Thymus (tissue), 11 donors: ENCODE measurements around the gene LRP1B. TPM values are rescaled to one million over a fixed set of nuclear protein-coding genes. Genes with fewer than 3 reads are reported as not detected.

Experiments used
- DNase-seq, 9 donors: peaks; one replicate each; pipeline ENCODE4 v3.0.0-alpha.2; 2013; ENCODE audit warnings: low spot score in 9 of 9, low read depth in 6 of 9, missing footprints in 1 of 9
- H3K27ac ChIP-seq, 2 donors: one replicate each; pipeline ENCODE4 v1.5.1; 2013; ENCODE audit warnings: control low read depth in 1 of 2, low read depth in 1 of 2, low read length in 1 of 2, mild to moderate bottlenecking in 1 of 2, moderate library complexity in 1 of 2
- H3K27me3 ChIP-seq, 2 donors: one replicate each; pipeline ENCODE4 v1.5.1; 2013; ENCODE audit warnings: low read length in 1 of 2; ENCODE audit not compliant: control insufficient read depth in 2 of 2, insufficient read depth in 1 of 2
- H3K36me3 ChIP-seq, 2 donors: one replicate each; pipeline ENCODE4 v1.5.1; 2013; ENCODE audit warnings: low read length in 1 of 2, mild to moderate bottlenecking in 1 of 2, moderate library complexity in 1 of 2; ENCODE audit not compliant: control insufficient read depth in 2 of 2, insufficient read depth in 2 of 2
- H3K4me1 ChIP-seq, 2 donors: one replicate each; pipeline ENCODE4 v1.5.1; 2013; ENCODE audit warnings: low read length in 2 of 2; ENCODE audit not compliant: control insufficient read depth in 2 of 2, insufficient read depth in 2 of 2
- H3K4me3 ChIP-seq, 2 donors: one replicate each; pipeline ENCODE4 v1.5.1; 2013; ENCODE audit warnings: low read length in 2 of 2, control low read depth in 1 of 2, mild to moderate bottlenecking in 1 of 2
- H3K9me3 ChIP-seq, 2 donors: one replicate each; pipeline ENCODE4 v1.5.1; 2013; ENCODE audit warnings: low read length in 1 of 2, mild to moderate bottlenecking in 1 of 2; ENCODE audit not compliant: control insufficient read depth in 2 of 2, insufficient read depth in 1 of 2
- WGBS: extraction: QIAGEN DNeasy Blood & Tissue Kit; methylation state at CpG from one replicate; pipeline ENCODE4 v1.1.7; 2013; 5-methylcytosine and 5-hydroxymethylcytosine counted together
- polyA plus RNA-seq: library from polyadenylated mRNA; stranded (reverse); fragments of 200-250 nt; gene quantifications from one replicate; pipeline ENCODE4 v1.2.3, GENCODE V29; 2013
- total RNA-seq: library from RNA; stranded (reverse); fragments of 120-200 nt; gene quantifications from one replicate; pipeline ENCODE4 v1.2.4, GENCODE V29; 2013
- donor health status: healthy.

LRP1B gene
- total and polyA plus RNA-seq, 2 donors: 0.18 to 0.28 TPM

DNA sequence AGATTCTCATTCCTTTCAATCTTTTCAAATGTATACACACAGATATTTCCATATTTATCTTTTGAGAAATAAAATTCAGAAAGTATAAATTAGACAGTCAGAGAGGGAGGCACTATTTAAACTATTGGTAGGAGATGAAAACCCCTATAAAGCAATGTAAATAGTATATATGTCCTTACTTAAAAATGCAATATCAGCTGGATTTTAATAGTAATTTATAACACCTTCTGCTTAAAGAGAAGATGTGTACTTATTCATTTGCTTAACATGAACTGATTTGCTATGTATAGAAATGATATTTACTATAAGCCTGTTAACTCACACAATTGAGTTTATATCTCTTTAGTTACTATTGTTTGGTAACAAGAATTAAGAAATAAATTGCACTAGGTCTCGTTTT, 163.3 kb downstream of the LRP1B start:
- Histone ChIP-seq H3K9me3 (no peaks in the 10 kb centered on the region), H3K36me3 (no peaks in the 10 kb centered on the region), H3K27ac (no peak overlapping the region), H3K4me3 (no peak overlapping the region), H3K4me1 (no peaks in the 10 kb centered on the region), H3K27me3 (no peaks in the 10 kb centered on the region)
- WGBS: 80% methylated on average over 1 of the region's 1 CpG
- no peak for DNase-seq

DNA sequence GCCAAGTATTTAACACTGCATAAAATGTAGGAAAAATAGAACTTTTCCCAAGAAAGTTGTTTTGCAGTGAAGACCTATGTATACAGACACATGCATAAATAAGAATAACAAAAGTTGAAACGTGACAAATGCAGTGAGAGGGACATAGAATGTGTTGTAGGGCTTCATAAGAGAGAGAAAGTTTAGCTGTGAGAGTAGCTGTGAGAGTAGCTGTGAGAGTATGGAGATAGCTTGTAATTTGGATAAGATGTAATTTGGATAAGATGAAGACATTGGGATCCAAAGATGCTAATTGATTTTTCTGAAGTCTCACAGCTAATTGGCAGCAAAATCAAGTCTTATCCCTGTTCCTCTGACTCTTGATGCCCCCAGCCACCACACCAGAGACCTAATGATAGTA, 170.9 kb downstream of the LRP1B start:
- DNase-seq: no peak
- Histone ChIP-seq H3K36me3 (no peaks in the 10 kb centered on the region), H3K9me3 (no peaks in the 10 kb centered on the region), H3K27ac (no peak overlapping the region), H3K4me1 (no peaks in the 10 kb centered on the region), H3K4me3 (no peak overlapping the region), H3K27me3 (no peaks in the 10 kb centered on the region)
- WGBS: 43% methylated on average over 1 of the region's 1 CpG

DNA sequence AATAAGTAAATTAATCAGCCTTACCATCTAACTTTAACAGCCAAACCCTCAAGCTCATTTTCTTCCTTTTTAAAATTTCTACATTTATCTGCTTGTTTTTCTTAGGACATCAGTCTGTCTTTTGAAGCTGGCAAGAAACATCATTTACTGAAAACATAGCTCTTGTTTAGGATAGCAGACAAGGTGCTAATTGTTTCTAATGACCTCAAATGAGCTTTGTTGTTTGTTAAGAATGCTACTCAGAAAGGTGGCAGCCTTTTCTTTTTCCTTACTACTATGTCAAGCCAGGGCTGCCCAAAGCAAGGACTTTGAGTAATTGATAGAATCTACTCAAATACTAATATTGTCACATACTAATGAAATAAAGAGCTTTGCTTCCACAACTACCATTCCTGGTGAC, 171.8 kb downstream of the LRP1B start:
- Histone ChIP-seq H3K36me3 (no peaks in the 10 kb centered on the region), H3K4me1 (no peaks in the 10 kb centered on the region), H3K27me3 (no peaks in the 10 kb centered on the region), H3K4me3 (no peak overlapping the region), H3K27ac (no peak overlapping the region), H3K9me3 (no peaks in the 10 kb centered on the region)
- DNase-seq: no peak

DNA sequence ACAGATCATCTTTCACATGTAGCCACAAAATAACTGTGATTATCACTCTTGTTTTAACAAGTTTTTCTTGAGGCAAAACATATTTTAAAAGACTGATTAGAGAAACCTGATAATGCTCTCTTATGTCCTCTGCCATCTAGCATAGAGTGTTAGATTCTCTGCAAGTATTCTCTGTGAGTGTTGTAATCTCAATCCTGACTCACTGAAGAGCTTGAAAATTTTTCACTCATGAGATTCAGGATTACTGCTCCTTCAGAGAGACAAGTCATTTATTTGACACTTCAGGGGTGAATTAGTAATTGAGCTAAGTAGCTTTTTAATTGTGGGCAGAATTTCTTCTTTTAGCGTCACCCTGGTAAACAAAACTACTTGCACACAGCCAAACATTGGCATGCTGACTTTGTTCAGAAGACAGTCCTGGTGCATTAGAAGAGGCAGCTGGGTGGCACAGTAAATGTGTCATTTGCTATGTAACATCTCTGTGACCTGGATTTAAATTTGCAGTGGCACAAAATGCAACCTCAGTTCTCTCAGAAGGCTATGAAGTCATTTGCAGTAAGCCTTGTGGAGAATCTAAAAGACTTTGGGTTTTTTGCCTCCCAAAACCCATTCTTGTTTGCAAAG, 172.9 kb downstream of the LRP1B start:
- H3K36me3 ChIP-seq: no peaks in the 10 kb centered on the region

DNA sequence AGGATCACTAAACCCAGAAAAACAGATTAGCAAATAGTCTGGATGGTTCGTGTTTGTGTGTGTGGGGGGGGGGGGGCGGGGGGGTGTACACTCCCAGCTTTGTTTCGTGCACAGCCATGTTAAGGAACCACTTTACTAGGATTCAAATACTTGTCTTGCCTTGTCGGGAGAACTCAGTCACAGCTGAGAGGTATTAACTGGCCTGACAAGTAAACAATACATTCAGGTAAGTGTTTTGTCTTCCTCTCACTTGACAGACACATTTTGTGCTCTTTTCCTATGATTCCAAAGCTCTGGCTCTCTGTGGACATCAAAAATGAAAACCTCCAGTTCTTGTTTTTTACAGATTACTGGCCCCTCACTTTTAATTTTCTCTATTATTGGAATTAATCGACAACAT, 173.5 kb downstream of the LRP1B start:
- Histone ChIP-seq H3K9me3 (no peaks in the 10 kb centered on the region), H3K27me3 (no peaks in the 10 kb centered on the region), H3K27ac (no peak overlapping the region), H3K4me3 (no peak overlapping the region), H3K4me1 (no peaks in the 10 kb centered on the region), H3K36me3 (no peaks in the 10 kb centered on the region)
- DNase-seq: no peak
- WGBS: 60% methylated on average over 5 of the region's 5 CpGs

More for the DNA sequence above, 172.9 kb downstream of the LRP1B start:
- no peak for DNase-seq
- H3K4me1 ChIP-seq: no peaks in the 10 kb centered on the region
- no peak overlapping the region for H3K4me3 ChIP-seq
- WGBS: 87% methylated on average over 1 of the region's 1 CpG
- H3K27ac ChIP-seq: no peak overlapping the region
- H3K9me3 ChIP-seq: no peaks in the 10 kb centered on the region
- H3K27me3 ChIP-seq: no peaks in the 10 kb centered on the region

DNA sequence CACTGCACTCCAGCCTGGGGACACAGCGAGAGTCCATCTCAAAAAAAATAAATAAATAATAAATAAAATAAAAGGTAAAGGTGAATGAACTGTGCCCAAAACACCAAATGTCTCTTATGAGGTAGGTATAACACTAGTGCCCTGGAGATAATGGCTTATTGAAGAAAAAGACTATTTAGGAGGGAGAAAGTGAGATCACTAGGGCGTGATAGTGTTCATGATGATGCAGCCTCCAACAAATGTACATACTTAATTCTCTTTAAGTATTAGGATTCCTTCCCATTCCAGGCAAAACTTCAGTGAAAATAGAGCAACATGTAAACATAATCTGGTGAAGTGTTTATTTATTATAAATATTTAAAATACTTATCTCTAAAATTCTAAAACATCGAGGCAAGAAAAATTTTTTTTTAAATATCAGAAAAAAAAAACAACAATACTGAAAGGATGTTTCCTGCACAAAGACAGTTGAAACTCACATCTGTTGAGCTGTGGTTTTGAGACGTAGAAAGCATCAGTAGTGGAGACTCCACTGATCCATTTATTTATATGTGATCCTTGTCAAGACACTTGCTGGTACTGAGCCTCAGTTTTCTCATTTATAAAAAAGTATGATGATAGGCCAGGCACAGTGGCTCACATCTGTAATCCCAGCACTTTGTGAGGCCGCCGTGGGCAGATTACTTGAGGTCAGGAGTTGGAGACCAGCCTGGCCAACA, 183.3 kb downstream of the LRP1B start:
- Histone ChIP-seq H3K27me3 (no peaks in the 10 kb centered on the region), H3K9me3 (no peaks in the 10 kb centered on the region), H3K36me3 (no peaks in the 10 kb centered on the region), H3K4me1 (no peaks in the 10 kb centered on the region), H3K4me3 (no peak overlapping the region), H3K27ac (no peak overlapping the region)
- DNase-seq: no peak
- 92% methylated on average over 6 of the region's 6 CpGs for WGBS

DNA sequence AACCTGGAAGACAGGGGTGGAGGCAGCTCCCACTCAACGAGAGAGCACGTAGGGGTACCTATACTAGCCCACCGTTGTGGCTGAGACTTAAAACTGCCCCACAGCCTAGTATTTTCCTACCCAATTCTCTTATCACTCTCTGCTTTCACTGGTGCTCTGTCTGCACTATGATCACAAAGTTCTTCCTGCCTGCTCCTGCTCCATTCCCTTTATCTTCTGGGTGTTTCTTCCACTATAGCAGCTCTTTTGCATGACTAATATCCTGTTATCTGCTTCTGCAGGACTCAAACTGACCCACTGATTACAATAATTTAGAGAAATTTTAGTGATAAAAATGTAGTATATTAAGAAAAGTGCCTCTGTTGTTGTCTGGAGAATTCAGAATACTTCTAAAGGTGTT, 184.8 kb downstream of the LRP1B start:
- no peak overlapping the region for H3K4me3 ChIP-seq
- DNase-seq: no peak
- 86% methylated on average over 3 of the region's 3 CpGs for WGBS

DNA sequence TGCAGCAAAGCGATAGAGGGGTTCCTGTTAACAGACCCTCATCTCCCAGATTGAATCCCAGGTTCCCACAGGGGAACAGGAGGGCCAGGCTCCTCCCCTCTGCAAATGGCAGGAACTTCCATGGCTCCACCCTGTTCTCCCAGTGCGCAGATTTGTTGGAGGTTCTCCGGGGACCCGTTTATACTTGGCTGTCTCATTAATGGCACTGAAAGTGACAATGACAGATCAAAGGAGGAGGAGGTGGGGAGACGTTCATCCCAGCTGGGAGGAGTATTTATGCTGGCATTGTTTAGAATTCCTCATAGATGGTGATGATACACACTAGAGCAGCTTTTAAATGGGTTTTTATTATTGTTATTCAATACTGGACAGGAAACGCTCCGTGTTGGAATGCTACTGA, 186.9 kb downstream of the LRP1B start:
- Histone ChIP-seq H3K4me3 (no peak overlapping the region), H3K36me3 (no peaks in the 10 kb centered on the region), H3K27me3 (no peaks in the 10 kb centered on the region), H3K27ac (no peak overlapping the region), H3K9me3 (no peaks in the 10 kb centered on the region), H3K4me1 (no peaks in the 10 kb centered on the region)
- DNase-seq: no peak
- 89% methylated on average over 7 of the region's 7 CpGs for WGBS

More for the DNA sequence above, 184.8 kb downstream of the LRP1B start:
- no peaks in the 10 kb centered on the region for H3K9me3 ChIP-seq
- H3K27ac ChIP-seq: no peak overlapping the region
- H3K4me1 ChIP-seq: no peaks in the 10 kb centered on the region
- H3K27me3 ChIP-seq: no peaks in the 10 kb centered on the region
- no peaks in the 10 kb centered on the region for H3K36me3 ChIP-seq

DNA sequence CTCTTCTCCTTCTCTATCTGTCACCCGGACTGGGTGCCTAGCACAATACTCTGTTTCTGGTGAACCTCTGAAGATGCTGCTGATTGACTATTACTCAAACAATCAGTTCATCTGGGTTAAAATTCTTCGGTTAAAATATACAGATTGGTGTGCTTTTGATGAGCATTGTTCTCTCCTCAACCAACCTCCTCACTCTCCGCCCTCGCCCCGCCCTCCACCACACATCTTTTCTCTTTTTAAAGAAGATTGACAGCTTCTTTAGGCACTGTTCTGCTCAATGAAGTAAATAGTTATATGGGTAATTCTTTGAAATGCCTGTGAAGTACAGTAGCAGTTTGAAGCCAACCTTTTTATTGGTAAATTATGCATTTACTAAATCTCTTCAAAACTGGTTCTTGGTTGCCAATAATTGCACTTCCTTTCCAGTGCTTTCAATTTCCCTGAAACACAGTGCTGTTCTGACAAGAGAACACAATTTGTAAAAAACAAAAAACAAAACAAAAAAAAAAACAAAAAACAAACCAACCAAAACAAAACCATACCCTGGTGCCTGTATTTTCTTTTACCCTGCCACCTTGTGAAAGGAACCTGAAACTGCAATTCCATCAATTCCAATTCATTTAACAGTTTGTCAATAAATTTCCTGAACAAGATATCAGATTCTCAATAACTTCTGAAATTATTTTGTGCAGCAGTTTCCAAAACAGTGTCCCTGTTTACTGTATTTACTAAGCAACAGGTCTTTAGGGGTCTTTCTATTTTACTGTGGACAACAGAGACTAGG, 188.6 kb downstream of the LRP1B start:
- H3K36me3 ChIP-seq: no peaks in the 10 kb centered on the region
- H3K9me3 ChIP-seq: no peaks in the 10 kb centered on the region
- H3K4me1 ChIP-seq: no peaks in the 10 kb centered on the region
- no peak for DNase-seq
- no peak overlapping the region for H3K4me3 ChIP-seq
- no peaks in the 10 kb centered on the region for H3K27me3 ChIP-seq
- H3K27ac ChIP-seq: no peak overlapping the region
- 84% methylated on average over 5 of the region's 5 CpGs for WGBS
